ENCODE data around the gene TMEM91.

DNA sequence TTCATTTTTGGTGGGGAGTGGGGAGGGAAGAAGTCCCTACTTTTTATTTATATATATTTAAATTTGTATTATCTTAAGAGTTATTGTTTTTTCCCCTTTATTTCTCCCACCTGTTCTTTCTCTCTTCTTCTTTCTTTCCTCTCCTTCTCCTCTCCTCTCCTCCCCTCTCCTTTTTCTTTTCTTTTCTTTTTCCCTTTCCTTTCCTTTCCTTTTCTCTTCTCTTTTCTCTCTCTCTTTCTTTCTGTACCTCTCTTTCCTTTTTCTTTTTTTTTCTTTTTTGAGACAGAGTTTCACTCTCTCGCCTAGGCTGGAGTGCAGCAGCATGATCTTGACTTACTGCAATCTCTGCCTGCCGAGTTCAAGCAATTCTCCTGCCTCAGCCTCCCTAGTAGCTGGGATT is 23.2 kb downstream of the TMEM91 start:
- TF ChIP-seq CTCF (IDR thresholded peaks at IDR 0.05), result no peak
- no peak for TF ChIP-seq EZH2phosphoT487 (IDR thresholded peaks at IDR 0.05)
- no peak for TF ChIP-seq EZH2 (IDR thresholded peaks at IDR 0.05)

Measured in neural progenitor cell (in vitro differentiated cells).